IPS DF 19.7 (cell line): ENCODE results near the gene RFC3.

ENCODE experiments used
- DNase-seq: peaks from one replicate; pipeline ENCODE4 v3.0.0-alpha.2; 2013; ENCODE audit warnings: low read depth, low spot score

Gene RFC3

DNA sequence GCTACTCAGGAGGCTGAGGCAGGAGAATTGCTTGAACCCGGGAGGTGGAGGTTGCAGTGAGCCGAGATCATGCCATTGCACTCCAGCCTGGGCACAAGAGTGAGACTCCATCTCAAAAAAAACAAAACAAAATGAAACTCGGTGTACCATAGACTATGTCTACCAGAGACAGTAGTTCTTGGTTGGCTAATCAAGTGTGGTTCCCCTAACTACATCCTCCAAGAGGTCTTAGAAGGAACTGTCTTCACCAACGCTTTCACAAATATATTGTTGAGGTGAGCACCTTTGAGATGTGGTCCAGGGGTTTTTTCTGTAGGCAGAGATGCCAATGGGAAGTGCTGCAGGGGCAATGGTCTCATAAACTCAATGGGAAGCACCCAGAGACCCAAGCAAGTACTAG lies 48.0 kb downstream of the RFC3 start:
- DNase-seq, result no peak

DNA sequence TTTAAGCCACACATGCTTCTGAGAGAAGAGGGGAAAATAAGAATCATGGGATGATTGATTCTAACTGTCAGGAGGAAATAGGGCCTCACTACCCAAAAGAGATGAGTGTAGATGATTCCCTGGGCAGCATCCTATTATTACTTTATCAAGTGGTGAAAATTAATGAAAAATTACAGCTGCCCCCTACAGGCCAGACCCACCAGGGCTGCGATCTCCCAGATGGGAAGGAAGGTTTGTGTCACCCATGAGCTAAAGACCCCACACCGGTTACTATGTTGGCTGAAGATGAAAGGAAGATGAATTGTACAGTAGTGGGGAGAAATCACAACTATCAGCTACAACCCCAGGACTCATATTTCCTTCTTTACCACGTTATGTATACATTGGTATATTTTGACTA lies 49.5 kb downstream of the RFC3 start:
- DNase-seq, result no peak

DNA sequence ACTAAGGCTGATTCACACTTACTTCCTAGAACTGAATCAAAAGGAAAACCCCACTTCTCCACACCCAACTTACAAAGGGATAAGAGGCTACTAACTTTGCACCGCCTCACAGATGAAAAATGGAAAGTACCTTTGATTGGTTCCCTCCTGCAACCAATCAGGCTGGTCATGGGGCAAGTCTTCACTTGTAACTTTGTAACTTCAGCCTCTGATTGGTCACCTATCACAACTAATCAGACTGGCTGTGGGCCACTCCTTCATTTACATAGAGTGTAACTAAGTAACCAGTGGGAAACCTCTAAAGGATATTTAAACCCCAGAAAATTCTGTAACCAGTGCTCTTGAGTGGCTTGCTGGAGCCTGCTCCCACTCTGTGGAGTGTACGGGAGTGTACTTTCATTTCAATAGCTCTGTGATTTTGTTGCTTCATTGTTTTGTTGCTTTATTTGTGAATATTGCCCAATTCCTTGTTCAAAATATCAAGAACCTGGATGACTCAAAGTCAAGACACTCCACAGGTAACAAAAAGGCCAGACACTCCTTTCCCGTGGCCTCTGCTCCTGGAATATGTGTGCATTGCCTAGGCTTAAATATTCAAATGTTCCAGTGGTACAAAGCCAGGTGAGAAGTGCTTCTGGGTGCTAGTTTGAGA lies 50.5 kb downstream of the RFC3 start:
- DNase-seq, result no peak

DNA sequence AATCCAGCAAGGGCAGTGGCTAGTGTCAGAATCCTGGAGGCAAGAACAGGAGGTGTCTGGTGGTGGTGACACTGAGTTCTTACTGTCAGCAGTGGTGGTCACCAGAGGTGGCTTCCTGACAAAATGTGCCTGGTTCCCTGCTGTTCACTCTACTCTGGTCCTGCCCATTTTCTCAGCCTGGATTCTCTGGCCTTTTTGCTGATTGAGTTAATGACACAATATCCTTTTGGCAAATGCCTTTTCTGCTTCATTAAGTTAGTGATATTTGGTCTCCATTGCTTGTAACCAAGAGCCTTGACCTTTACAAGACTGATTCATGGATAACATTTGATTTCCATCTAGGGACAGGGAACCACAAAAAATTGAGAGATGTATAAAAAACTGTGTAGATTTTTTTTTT lies 51.1 kb downstream of the RFC3 start:
- DNase-seq, result no peak

DNA sequence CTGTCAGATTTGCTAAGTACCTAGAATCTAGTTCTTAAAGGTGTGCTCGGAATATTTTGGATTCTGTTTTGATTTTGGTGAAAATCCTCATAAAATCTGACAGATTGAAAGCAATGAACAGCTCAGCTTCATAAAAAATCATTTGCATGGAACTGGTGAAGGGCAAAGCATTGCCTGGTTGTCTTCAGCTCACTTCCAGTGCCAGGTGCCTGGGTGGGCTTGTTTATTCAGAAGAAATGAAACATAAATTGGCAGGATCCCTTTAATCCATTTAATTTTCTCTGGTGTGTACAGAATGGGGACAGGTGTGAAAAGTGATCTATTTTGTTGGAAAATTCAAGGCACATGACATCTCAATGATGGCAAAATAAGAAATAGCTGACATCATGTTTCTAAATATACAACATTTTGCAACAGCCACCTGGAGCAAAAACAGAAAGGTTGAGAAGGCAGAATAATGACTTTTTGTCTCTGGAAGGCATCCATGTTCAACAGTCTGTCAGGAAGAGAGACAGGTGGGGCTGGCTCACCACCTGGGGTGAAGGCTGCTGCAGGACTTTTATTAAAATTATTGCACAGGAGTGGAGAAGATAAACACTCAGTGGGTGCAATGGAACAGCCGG lies 52.2 kb downstream of the RFC3 start:
- DNase-seq, result no peak

DNA sequence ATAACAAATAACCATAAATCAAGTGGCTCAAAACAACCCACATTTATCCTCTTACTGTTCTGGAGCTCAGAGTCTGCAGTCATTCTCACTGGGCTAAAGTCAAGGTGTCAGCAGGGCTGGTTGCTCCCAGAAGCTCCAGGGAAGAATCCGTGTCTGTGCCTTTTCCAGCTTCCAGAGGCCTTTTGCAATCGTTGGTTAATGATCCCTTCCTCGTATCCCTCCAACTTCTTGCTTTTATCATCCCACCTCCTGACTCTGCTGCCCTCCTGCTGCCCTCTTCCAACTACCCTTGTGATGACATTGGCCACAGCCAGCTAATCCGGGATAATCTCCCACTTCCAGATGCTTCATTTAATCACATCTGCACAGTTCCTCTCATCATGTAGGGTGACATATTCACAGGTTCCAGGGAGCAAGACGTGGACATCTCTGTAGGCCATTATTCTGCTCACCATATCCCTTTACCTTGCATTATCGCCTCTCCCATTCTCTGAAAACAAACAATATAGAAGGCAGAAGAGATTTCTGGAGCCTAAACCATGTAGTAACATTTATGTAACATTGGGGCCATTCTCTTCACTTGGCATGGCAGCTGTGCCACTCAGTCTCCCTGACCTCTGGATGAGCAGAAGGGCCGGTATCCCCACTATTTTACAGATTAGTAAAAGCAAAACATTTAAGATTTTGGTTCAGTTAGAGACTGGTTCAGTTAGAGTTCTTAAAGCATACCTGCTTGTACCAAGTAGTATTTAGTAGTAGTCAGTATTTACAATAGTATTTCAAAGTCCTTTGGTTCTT lies 53.5 kb downstream of the RFC3 start:
- DNase-seq, result no peak

DNA sequence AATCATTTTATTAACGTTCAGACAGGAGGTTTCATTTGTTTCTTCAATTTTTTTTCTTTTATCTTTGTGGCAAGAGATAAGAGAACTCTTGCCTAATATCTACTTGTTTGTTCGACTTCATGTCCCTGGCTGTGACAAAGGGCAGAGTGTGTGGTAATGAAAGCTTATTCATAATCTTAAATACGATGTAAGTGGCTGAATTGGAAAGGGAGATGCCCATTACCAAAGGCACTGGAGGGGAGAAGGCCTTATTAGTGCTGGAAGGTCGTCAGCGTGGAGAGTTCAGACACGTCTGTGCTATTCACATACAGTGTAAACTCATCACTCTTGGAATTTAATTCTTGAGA lies 54.0 kb downstream of the RFC3 start:
- DNase-seq, result no peak

DNA sequence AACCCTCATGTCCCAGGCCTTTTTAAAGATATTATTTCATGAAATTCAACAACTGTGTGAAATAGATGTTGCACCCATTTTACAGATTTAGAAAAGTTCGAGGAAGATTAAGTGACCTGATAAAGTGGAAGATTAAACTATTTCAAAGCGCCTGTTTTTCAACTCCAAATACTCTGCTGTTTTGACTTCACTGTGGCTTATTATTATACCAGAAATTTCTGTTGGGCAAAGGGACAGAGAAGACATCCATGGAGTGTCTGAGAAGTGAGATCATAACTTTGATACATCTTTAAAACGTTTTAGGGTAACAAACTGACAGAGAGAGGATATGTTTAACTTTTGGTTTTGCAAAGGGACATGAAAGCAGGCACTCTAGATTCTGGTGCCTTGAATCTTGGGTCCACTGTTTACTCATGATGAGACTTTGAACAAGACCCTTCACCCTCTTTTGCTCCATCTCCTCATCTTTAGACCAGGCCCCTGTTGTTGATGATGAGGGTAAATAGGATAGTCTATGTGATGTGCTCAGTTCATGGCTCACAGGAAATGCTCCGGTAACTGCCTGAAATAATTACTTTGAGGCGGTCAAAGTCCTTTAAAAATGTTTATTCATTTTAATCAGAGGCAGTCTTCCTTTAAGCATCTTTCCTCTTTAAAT lies 55.4 kb downstream of the RFC3 start:
- no peak for DNase-seq

DNA sequence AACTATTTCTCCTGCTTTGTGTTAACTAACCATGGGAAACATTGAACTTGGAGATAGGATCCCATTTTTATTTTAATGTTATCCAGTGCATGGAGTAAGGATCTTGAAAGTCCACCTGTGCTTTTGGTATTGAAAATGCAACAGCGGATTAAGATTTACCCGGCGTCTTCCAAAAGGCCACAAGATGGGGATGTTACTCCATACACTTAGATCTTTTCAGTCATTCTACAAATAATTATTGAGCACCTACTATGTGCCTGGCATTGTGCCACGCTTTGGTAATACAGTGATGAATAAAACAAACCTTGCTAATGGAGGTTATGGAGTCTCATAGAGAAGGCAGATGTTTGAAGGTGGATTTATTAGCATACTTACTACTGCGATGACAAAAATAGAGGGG lies 56.9 kb downstream of the RFC3 start:
- no peak for DNase-seq

DNA sequence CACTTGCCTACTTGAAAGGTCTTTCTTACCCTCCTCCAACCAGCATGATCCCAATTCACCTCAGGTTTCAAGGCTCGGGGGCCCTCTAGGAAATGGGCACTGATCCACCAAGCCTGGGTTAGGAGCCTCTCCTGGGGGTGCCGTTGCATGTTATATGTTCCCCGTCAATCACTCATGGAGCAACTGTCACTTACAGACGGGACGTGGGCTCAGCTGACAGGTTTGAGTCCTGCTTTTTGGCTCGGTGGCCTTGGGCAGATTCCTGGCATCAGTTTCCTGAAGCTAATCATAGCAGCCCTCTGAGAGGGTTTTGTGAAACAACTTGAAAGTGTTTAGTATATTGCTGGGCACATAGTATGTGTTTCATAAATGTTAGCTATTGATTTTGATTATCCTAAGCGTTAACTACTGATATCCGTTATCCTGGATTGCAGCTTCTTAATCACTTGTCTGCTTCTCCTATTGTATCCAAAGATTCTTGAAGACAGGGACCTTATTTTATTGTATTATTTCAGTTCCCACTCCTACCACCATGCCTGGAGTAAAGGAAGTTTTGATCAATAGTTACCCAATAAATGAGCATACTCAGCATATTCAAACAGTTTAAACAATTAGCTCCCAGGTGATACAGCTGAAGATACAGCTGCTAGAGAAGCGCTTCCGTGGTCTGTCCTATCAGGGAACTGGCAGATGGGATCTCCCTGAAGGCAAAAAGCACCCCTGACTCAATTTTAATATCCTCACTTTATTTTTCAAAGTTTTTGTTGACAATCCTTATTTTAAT lies 57.9 kb downstream of the RFC3 start:
- no peak for DNase-seq

DNA sequence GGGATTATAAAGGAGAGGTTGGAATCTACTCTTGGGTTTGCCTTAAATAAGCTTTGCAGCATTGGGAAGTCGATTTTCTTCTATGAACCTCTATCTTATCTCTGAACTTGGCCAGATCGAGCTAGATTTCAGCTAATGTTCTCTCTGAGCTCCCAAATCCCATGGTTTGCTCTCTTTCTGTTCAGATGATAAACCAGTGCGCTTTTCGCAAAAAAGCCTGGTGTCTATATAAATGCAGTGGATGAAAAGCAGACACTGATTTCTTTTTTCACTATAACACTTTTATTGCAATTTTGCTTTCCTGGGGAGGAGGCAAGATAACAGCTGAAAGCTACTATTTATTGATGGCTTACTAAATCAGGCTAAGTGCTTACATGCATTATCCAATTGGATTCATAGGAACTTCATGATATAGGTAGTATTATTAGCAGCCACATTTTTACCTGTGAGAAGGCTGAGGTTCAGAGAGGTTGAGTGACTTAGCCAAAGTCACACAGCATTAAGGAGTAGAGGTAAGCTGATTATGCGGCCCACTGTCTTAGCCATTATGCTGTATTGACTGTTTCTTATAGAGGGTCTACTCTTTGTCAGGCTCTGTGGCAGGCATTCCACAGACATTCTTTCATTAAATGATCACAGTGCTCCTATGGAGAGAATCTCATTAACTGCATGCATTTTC lies 58.9 kb downstream of the RFC3 start:
- no peak for DNase-seq

DNA sequence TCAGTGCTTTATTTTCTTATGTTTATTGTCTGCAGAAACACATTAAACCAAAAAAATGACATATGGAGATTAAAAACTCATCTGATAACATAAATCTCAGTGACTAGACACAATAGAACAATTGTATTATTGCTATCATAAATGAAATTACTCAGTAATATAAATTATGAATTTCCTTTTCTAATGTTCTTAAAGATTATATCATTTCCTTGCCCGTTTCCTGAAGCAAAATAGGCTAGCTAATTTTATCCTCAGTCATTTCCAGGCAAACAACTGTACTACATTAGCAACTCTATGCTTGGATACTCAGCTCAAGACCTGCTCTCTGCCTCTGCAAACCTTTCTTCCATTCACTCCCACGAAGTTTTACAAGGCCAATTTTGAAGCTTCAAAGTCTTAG lies 61.2 kb downstream of the RFC3 start:
- DNase-seq, result no peak

DNA sequence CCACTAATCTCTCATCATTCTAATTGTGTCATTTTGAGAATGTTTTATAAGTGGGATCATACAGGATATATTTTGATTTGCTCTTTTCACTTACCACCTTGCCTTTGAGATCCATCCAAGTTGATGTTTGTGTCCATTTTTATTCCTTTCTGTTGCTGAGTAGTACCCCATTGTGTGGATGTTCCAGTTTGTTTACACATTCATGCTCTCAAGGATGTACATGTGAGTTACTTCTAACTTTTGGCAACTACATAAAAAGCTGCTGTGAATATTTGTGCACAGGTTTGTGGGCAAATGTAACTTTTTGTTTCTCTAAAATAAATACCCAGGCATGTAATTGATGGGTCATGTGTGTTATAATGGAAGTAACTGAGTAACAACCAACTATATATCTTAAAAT lies 64.9 kb downstream of the RFC3 start:
- no peak for DNase-seq

DNA sequence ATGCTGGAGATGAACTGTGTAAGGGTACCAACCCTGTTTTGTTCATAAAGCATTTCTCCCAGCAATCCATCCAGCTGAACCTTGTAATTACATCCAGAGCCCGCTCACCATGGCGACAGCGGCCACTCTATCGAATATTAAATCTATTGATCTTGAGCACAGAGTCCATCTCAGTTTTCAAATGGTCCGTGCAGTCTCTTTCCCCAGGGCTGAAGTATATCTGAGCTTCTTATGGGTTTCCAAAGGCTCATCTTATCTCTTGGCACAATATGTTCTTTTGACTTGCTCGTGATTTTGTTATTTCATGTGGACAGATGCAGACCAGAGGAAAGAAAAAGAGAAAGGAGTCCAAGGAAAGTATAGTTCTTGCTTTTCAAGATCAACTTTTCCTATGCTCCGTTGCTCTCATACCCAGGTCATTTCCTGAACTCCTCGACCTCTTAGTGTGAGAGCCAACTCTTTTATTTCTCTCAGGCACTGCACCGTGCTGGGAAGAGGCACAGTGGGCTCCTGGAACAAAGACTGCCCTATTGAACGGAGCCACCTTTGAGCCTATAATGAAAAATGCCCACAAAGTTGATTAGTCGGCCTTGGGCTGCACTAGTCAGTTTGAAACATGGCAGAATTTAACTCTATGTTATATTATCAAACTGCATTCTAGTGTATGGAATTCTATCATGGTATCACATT lies 66.7 kb downstream of the RFC3 start:
- DNase-seq, result no peak
